NT2/D1 (cell line): ENCODE results near the gene PTPRN2.
"Not testable (repeated sequence)": the region's sequence is repeated elsewhere in the genome, so short reads cannot be mapped to it uniquely, and the experiment has no call there.

Source experiments
- DNase-seq: peaks from one replicate; pipeline ENCODE4 v3.0.0-alpha.2; 2011; ENCODE audit warnings: low read depth, low spot score
- H3K27me3 ChIP-seq: 2 replicates; pipeline ENCODE4 v1.6.0; 2011; ENCODE audit warnings: mild to moderate bottlenecking; ENCODE audit not compliant: insufficient read length, insufficient read depth
- H3K36me3 ChIP-seq: 2 replicates; pipeline ENCODE4 v1.6.1; 2011; ENCODE audit warnings: mild to moderate bottlenecking, low read length, mixed read lengths; ENCODE audit not compliant: insufficient read depth, insufficient read length
- H3K4me1 ChIP-seq: 2 replicates; pipeline ENCODE4 v1.5.1; 2011; ENCODE audit not compliant: insufficient read depth, insufficient read length
- H3K4me3 ChIP-seq: 2 replicates; pipeline ENCODE4 v1.5.1; 2011; ENCODE audit warnings: low read depth; ENCODE audit not compliant: insufficient read length
- H3K9ac ChIP-seq: 2 replicates; pipeline ENCODE4 v1.6.0; 2011; ENCODE audit warnings: low read depth; ENCODE audit not compliant: insufficient read length
- H3K9me3 ChIP-seq: 2 replicates; pipeline ENCODE4 v1.5.1; 2011; ENCODE audit warnings: mild to moderate bottlenecking, low read length; ENCODE audit not compliant: insufficient read depth
- SUZ12 ChIP-seq: IDR thresholded peaks from 2 replicates; pipeline ENCODE4 v1.6.1; 2011; ENCODE audit not compliant: insufficient read length, insufficient read depth; ENCODE audit errors: extremely low read depth
- YY1 ChIP-seq: IDR thresholded peaks from 2 replicates; pipeline ENCODE4 v1.6.1; 2011; ENCODE audit not compliant: insufficient read length, insufficient read depth
- ZNF274 ChIP-seq: IDR thresholded peaks from 2 replicates; pipeline ENCODE4 v1.6.1; 2011; ENCODE audit warnings: mild to moderate bottlenecking, low read depth, low read length

Gene PTPRN2

GRCh38 chr7:158518980-158519632 is 68.5 kb downstream of the PTPRN2 start:
- no peak overlapping the region for H3K4me3 ChIP-seq
- H3K27me3 ChIP-seq, result no peaks in the 10 kb centered on the region
- no peak for DNase-seq
- no peaks in the 10 kb centered on the region for H3K36me3 ChIP-seq
- TF ChIP-seq ZNF274 (no peak), YY1 (no peak), SUZ12 (no peak)
- H3K9ac ChIP-seq, result no peak overlapping the region
- H3K4me1 ChIP-seq, result no peaks in the 10 kb centered on the region
- H3K9me3 ChIP-seq, result peaks cover 24% of the 10 kb centered on the region; the same call in 1 of the 2 replicates

GRCh38 chr7:158517571-158517970 is 70.1 kb downstream of the PTPRN2 start:
- H3K9me3 ChIP-seq, result peaks cover 14% of the 10 kb centered on the region; the same call in 1 of the 2 replicates
- no peak overlapping the region for H3K4me3 ChIP-seq
- no peaks in the 10 kb centered on the region for H3K27me3 ChIP-seq
- no peaks in the 10 kb centered on the region for H3K4me1 ChIP-seq
- no peak for DNase-seq
- TF ChIP-seq YY1, result no peak
- TF ChIP-seq ZNF274, result no peak
- H3K9ac ChIP-seq, result no peak overlapping the region
- H3K36me3 ChIP-seq, result no peaks in the 10 kb centered on the region

GRCh38 chr7:158517072-158517471 is 70.6 kb downstream of the PTPRN2 start:
- no peak for DNase-seq
- H3K9ac ChIP-seq, result no peak overlapping the region
- H3K4me1 ChIP-seq, result no peaks in the 10 kb centered on the region
- H3K27me3 ChIP-seq, result no peaks in the 10 kb centered on the region
- TF ChIP-seq ZNF274 (no peak), SUZ12 (no peak), YY1 (no peak)
- peaks cover 13% of the 10 kb centered on the region; the same call in 1 of the 2 replicates for H3K9me3 ChIP-seq
- no peaks in the 10 kb centered on the region for H3K36me3 ChIP-seq
- no peak overlapping the region for H3K4me3 ChIP-seq

GRCh38 chr7:158516524-158516923 is 71.1 kb downstream of the PTPRN2 start:
- no peak for TF ChIP-seq SUZ12
- TF ChIP-seq ZNF274, result no peak
- no peak for TF ChIP-seq YY1
- Histone ChIP-seq H3K9ac (no peak overlapping the region), H3K36me3 (no peaks in the 10 kb centered on the region), H3K27me3 (no peaks in the 10 kb centered on the region), H3K4me3 (no peak overlapping the region), H3K4me1 (no peaks in the 10 kb centered on the region), H3K9me3 (peaks cover 12% of the 10 kb centered on the region; the same call in 1 of the 2 replicates)
- DNase-seq, result no peak

- Histone ChIP-seq H3K4me3 (no peak overlapping the region), H3K9me3 (peaks cover 13% of the 10 kb centered on the region; the same call in 1 of the 2 replicates), H3K36me3 (no peaks in the 10 kb centered on the region), H3K4me1 (peaks cover 2% of the 10 kb centered on the region), H3K9ac (no peak overlapping the region), H3K27me3 (no peaks in the 10 kb centered on the region)
- DNase-seq, result no peak
- TF ChIP-seq YY1 (no peak), SUZ12 (no peak), ZNF274 (no peak)
Observed at GRCh38 chr7:158512869-158513268, 74.8 kb downstream of the PTPRN2 start.

DNA sequence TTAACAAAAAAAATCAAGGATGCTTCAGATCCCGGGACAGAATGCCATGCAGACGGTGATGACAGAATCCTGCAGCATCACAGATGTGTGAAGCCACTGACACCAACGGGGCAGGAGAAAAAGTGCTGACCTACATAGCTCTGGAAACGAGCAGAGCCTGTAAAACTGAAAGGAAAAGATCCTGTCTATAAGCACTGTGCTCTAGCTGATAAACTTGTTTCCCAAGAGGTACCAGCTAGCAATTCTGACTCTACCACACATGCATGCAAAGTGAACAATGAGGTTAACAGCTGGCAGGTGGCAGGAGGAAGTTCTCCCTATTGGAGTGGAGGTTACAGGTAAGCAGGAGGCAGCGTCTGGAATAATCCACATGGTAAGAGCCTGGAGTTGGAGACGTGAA is 75.6 kb downstream of the PTPRN2 start:
- Histone ChIP-seq H3K4me3 (no peak overlapping the region), H3K4me1 (peaks cover 2% of the 10 kb centered on the region), H3K27me3 (no peaks in the 10 kb centered on the region), H3K36me3 (no peaks in the 10 kb centered on the region), H3K9ac (no peak overlapping the region), H3K9me3 (peaks cover 13% of the 10 kb centered on the region; the same call in 1 of the 2 replicates)
- TF ChIP-seq YY1 (no peak), SUZ12 (no peak), ZNF274 (no peak)
- DNase-seq, result no peak

GRCh38 chr7:158508802-158509385 is 78.7 kb downstream of the PTPRN2 start:
- peaks cover 27% of the 10 kb centered on the region; the same call in 1 of the 2 replicates for H3K9me3 ChIP-seq
- no peak for DNase-seq
- H3K36me3 ChIP-seq, result no peaks in the 10 kb centered on the region
- H3K9ac ChIP-seq, result no peak overlapping the region
- H3K27me3 ChIP-seq, result no peaks in the 10 kb centered on the region
- no peak overlapping the region for H3K4me3 ChIP-seq
- H3K4me1 ChIP-seq, result peaks cover 2% of the 10 kb centered on the region
- TF ChIP-seq YY1 (no peak), ZNF274 (no peak), SUZ12 (no peak)

GRCh38 chr7:158508321-158508720 is 79.3 kb downstream of the PTPRN2 start:
- not testable (repeated sequence) for H3K9ac ChIP-seq, H3K36me3 ChIP-seq, H3K4me3 ChIP-seq, H3K27me3 ChIP-seq, DNase-seq, H3K4me1 ChIP-seq
- H3K9me3 ChIP-seq, result peaks cover 27% of the 10 kb centered on the region; the same call in 1 of the 2 replicates
